Neutrophil (primary cell): Measurements from ENCODE around the gene JMJD6.

ENCODE experiments used
- H3K27ac ChIP-seq: fragments of 200-600 bp; sonication (generic); 2 replicates; pipeline ENCODE4 v1.5.1; 2016; ENCODE audit warnings: mild to moderate bottlenecking, moderate library complexity
- H3K27me3 ChIP-seq: fragments of 200-600 bp; sonication (generic); 2 replicates; pipeline ENCODE4 v1.6.0; 2016; ENCODE audit warnings: mild to moderate bottlenecking
- H3K36me3 ChIP-seq: fragments of 200-600 bp; sonication (generic); 2 replicates; pipeline ENCODE4 v1.5.1; 2017
- H3K4me1 ChIP-seq, 2 experiments: fragments of 200-600 bp in 1 of 2; sonication (generic) in 1 of 2; 1 replicate in 1 of 2; 2 replicates in 1 of 2; pipeline versions ENCODE4 v1.5.1 to v1.6.1; 2013 to 2016; ENCODE audit warnings: low read depth in 1 of 2, low read length in 1 of 2, mild to moderate bottlenecking in 1 of 2, moderate library complexity in 1 of 2; ENCODE audit not compliant: control insufficient read depth in 1 of 2, insufficient read depth in 1 of 2
- H3K4me3 ChIP-seq, 2 experiments: fragments of 200-600 bp in 1 of 2; sonication (generic) in 1 of 2; 1 replicate in 1 of 2; 2 replicates in 1 of 2; pipeline ENCODE4 v1.5.1; 2013 to 2016; ENCODE audit warnings: low read depth in 1 of 2, low read length in 1 of 2, mild to moderate bottlenecking in 1 of 2, moderate library complexity in 1 of 2
- H3K9me3 ChIP-seq: fragments of 200-600 bp; sonication (generic); 2 replicates; pipeline ENCODE4 v1.5.1; 2016
- TF ChIP-seq, protein P1 (sequence below): fragments of 200-600 bp; sonication (generic); IDR thresholded peaks from 2 replicates; pipeline ENCODE4 v1.5.1; 2016; ENCODE audit warnings: antibody characterized with exemption

The JMJD6 gene

DNA sequence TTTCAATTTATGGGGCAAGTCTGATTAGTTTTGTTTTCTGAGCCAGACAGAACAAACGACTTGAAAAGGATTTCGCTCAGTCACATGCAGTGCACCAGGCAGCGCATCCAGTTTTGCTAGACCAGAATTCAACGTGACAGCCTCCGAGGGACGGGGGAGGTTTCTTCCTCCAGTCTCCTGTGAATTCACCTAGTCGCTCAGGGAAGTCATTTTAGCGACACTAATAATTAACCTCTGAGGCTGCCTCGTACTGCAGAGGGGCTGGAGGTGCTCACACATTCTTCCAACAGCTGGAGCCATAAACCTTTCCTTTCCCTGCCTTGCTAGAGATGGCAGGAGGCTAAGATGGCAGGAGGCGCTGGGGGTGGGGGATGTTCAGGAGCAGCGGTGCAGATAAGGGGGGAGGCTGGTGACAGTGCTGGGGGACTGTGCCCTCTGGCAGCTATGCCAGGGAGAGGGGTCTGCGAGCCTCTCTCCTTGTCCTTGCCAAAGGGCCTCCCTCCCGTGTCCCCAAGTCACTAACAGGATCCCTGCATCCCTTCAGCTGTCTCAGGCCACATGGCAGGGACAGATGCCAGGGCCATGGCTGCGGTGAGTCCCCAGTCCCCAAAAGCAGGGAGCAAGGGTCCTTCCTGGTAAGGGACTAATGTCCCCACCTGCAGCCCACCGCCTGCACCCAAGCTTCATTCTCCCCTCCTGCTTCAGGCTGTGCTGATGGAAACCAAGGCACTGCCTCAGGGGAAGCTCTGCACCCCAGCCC lies 39.7 kb downstream of the JMJD6 start:
- Histone ChIP-seq H3K36me3 (no peaks in the 10 kb centered on the region), H3K4me1 (no peaks in the 10 kb centered on the region), H3K9me3 (no peaks in the 10 kb centered on the region), H3K27me3 (no peaks in the 10 kb centered on the region), H3K27ac (no peak overlapping the region), H3K4me3 (no peak overlapping the region)
- TF ChIP-seq, protein P1, sequence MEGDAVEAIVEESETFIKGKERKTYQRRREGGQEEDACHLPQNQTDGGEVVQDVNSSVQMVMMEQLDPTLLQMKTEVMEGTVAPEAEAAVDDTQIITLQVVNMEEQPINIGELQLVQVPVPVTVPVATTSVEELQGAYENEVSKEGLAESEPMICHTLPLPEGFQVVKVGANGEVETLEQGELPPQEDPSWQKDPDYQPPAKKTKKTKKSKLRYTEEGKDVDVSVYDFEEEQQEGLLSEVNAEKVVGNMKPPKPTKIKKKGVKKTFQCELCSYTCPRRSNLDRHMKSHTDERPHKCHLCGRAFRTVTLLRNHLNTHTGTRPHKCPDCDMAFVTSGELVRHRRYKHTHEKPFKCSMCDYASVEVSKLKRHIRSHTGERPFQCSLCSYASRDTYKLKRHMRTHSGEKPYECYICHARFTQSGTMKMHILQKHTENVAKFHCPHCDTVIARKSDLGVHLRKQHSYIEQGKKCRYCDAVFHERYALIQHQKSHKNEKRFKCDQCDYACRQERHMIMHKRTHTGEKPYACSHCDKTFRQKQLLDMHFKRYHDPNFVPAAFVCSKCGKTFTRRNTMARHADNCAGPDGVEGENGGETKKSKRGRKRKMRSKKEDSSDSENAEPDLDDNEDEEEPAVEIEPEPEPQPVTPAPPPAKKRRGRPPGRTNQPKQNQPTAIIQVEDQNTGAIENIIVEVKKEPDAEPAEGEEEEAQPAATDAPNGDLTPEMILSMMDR, result no peak

GRCh38 chr17:76685846-76686245 lies 40.6 kb downstream of the JMJD6 start:
- Histone ChIP-seq H3K4me1 (no peaks in the 10 kb centered on the region), H3K27me3 (no peaks in the 10 kb centered on the region), H3K4me3 (no peak overlapping the region), H3K36me3 (no peaks in the 10 kb centered on the region), H3K9me3 (no peaks in the 10 kb centered on the region), H3K27ac (no peak overlapping the region)
- TF ChIP-seq, protein P1, result no peak

DNA sequence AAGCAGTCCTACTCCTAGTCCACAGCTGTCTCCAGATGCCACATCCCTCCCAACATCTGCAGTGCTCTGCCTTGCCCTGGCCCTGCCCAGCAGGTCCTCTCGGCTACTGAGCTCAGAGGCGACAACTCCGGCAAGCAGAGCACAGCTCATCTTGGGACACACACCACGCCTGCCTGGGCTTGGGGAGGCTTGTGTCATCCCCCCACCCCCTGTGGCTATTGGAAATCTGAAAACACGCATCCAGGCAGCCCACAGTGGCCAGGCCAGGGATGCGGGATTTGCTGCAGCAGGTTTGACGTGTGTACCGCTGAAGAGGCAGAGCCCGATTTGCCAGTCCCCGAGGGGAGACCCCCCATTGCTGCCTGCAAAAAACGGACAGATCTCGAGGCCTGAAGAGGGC lies 41.0 kb downstream of the JMJD6 start:
- no peaks in the 10 kb centered on the region for H3K9me3 ChIP-seq
- TF ChIP-seq, protein P1, result no peak
- no peaks in the 10 kb centered on the region for H3K36me3 ChIP-seq
- H3K4me1 ChIP-seq, result no peaks in the 10 kb centered on the region
- H3K4me3 ChIP-seq, result no peak overlapping the region
- no peaks in the 10 kb centered on the region for H3K27me3 ChIP-seq
- H3K27ac ChIP-seq, result no peak overlapping the region

DNA sequence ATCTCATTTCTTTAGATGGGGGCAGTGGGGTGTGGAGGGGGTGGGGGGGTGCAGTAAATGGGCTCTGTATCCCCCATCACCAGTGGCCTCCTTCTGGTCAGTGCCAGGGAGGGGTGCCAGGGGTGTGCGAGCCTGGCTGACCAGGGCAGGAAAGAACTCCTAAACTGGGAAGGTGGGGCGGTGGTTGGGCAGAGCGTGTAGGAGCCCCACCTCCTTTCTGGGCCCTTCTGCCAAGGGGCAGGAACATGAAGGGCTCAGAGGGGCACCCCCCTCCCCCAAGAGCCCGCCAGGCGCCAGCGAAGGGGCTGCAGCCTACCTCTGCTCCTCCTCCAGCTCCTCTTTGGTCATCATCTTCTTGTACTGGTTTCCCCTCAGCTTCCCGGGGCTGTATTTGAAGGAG lies 41.6 kb downstream of the JMJD6 start:
- Histone ChIP-seq H3K36me3 (no peaks in the 10 kb centered on the region), H3K4me3 (no peak overlapping the region), H3K4me1 (no peaks in the 10 kb centered on the region), H3K27me3 (no peaks in the 10 kb centered on the region), H3K9me3 (no peaks in the 10 kb centered on the region), H3K27ac (no peak overlapping the region)
- TF ChIP-seq, protein P1, result no peak

GRCh38 chr17:76683921-76684745 lies 42.3 kb downstream of the JMJD6 start:
- no peak overlapping the region for H3K27ac ChIP-seq
- no peaks in the 10 kb centered on the region for H3K9me3 ChIP-seq
- H3K4me1 ChIP-seq, result peaks cover 3 to 4% of the 10 kb centered on the region in 2 experiments
- TF ChIP-seq, protein P1, result no peak
- H3K27me3 ChIP-seq, result no peaks in the 10 kb centered on the region
- no peak overlapping the region for H3K4me3 ChIP-seq
- no peaks in the 10 kb centered on the region for H3K36me3 ChIP-seq
